KMS-11 (cell line): ENCODE measurements around the gene FXYD7.
"Not testable (repeated sequence)": the region's sequence is repeated elsewhere in the genome, so short reads cannot be mapped to it uniquely, and the experiment has no call there.

ENCODE experiments used
- H2AFZ ChIP-seq: fragments of 200-600 bp; sonication (generic); 2 replicates; pipeline ENCODE4 v1.6.1; 2016; ENCODE audit warnings: antibody characterized with exemption, mixed run types, low read depth
- H3K27ac ChIP-seq: fragments of 200-600 bp; sonication (generic); 2 replicates; pipeline ENCODE4 v1.6.1; 2016; ENCODE audit warnings: mild to moderate bottlenecking, mixed run types
- H3K27me3 ChIP-seq: fragments of 200-600 bp; sonication (generic); 2 replicates; pipeline ENCODE4 v1.6.1; 2017; ENCODE audit warnings: mild to moderate bottlenecking, low read depth, mixed run types, moderate library complexity; ENCODE audit not compliant: insufficient read depth
- H3K36me3 ChIP-seq: fragments of 200-600 bp; sonication (generic); 2 replicates; pipeline ENCODE4 v1.6.1; 2017; ENCODE audit warnings: mild to moderate bottlenecking, mixed run types; ENCODE audit not compliant: insufficient read depth
- H3K4me1 ChIP-seq: fragments of 200-600 bp; sonication (generic); 2 replicates; pipeline ENCODE4 v1.6.1; 2016; ENCODE audit warnings: mild to moderate bottlenecking, low read depth, mixed run types; ENCODE audit not compliant: poor library complexity, severe bottlenecking
- H3K4me2 ChIP-seq: fragments of 200-600 bp; sonication (generic); 2 replicates; pipeline ENCODE4 v1.7.0; 2016; ENCODE audit warnings: mild to moderate bottlenecking, mixed run types
- H3K4me3 ChIP-seq: fragments of 200-600 bp; sonication (generic); IDR thresholded peaks from 2 replicates; pipeline ENCODE4 v1.6.1; 2017; ENCODE audit warnings: low read depth, low read length, mixed read lengths; ENCODE audit not compliant: insufficient read depth
- H3K79me2 ChIP-seq: fragments of 200-600 bp; sonication (generic); 2 replicates; pipeline ENCODE4 v1.6.1; 2016; ENCODE audit warnings: low read depth, mixed run types; ENCODE audit not compliant: insufficient read depth
- H3K9ac ChIP-seq: fragments of 200-600 bp; sonication (generic); 2 replicates; pipeline ENCODE4 v1.6.1; 2016; ENCODE audit warnings: mild to moderate bottlenecking, mixed run types
- H4K20me1 ChIP-seq: fragments of 200-600 bp; sonication (generic); 2 replicates; pipeline ENCODE4 v1.6.1; 2016; ENCODE audit warnings: mild to moderate bottlenecking, mixed run types; ENCODE audit not compliant: insufficient read depth
- CTCF ChIP-seq: fragments of 200-600 bp; sonication (generic); conservative IDR thresholded peaks from 2 replicates; pipeline ENCODE4 v1.6.1; 2017; ENCODE audit warnings: low read depth, mild to moderate bottlenecking, antibody characterized with exemption, low read length, moderate library complexity, mixed read lengths

The FXYD7 gene

GRCh38 chr19:35127871-35128270, 15.2 kb upstream of the FXYD7 start:
- Histone ChIP-seq H3K9ac (no peak overlapping the region), H4K20me1 (no peaks in the 10 kb centered on the region), H3K36me3 (no peaks in the 10 kb centered on the region), H3K4me1 (no peaks in the 10 kb centered on the region), H3K79me2 (no peaks in the 10 kb centered on the region), H3K27me3 (peaks cover 57% of the 10 kb centered on the region), H2AFZ (no peak overlapping the region), H3K4me3 (no peak overlapping the region), H3K27ac (no peak overlapping the region), H3K4me2 (no peak overlapping the region)
- TF ChIP-seq CTCF = no peak

- Histone ChIP-seq H3K27ac (no peak overlapping the region), H3K4me2 (no peak overlapping the region), H3K4me1 (no peaks in the 10 kb centered on the region), H3K4me3 (no peak overlapping the region), H3K27me3 (peaks cover 51% of the 10 kb centered on the region), H2AFZ (no peak overlapping the region), H3K79me2 (no peaks in the 10 kb centered on the region), H4K20me1 (no peaks in the 10 kb centered on the region), H3K9ac (no peak overlapping the region), H3K36me3 (no peaks in the 10 kb centered on the region)
- no peak for TF ChIP-seq CTCF
Measured at GRCh38 chr19:35128398-35129057, 14.5 kb upstream of the FXYD7 start.

DNA sequence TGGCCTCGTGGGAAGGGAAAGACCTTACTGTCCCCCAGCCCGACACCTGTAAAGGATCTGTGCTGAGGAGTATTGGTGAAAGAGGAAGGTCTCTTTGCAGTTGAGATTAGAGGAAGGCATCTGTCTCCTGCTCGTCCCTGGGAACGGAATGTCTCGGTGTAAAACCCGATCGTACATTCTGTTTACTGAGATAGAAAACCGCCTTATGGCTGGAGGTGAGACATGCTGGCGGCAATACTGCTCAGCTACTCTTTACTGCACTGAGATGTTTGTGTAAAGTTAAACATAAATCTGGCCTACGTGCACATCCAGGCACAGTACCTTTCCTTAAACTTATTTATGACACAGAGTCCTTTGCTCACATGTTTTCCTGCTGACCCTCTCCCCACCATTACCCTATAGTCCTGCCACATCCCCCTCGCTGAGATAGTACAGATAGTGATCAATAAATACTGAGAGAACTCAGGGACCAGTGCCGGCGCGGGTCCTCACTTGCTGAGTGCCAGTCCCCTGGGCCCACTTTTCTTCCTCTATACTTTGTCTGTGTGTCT, 13.3 kb upstream of the FXYD7 start:
- H3K4me3 ChIP-seq = not testable (repeated sequence)

DNA sequence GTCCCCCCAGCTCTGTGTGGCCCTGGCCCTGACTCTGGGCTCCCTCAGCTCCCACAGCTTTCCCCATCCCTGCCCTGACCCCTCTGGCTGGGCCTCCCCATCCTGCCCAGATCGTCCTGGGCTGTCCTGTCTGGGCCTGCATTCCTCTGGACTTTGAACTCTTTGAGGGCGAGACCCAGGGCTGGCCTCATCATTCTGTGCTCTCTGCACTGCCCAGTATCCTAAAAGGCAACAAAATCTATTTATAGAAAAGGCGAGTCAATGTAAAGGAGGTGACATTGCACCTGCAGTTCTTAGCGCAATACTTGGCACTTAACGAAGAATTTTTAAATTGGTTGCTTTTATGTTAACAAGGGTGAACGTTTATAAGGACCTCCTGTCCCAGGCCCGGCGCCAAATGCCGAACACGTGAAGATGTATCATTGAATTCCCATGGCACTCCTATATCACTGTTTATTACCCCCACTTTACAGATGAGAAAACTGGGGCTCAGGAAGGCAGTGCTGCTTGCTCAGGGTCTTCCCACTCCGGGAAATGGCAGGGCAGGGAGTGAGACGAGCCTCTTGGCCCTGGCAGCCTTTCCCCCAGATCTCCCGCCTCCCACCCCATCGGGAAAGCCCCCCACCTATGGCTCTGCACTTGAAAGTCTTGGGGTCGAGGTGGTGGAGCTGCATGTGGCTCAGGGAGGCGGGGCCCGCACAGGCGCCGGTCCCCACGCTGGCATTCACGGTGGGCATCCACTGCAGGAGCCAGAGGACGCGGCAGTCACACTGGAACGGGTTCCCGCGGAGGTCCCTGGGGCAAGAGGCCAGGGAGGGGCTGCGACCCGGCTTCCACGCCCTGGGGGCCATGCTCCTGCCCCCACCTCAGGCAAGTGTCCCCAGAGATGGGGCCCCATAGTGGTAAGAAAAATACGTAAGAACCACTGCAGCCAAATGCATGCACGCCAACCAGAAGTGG, 12.0 kb upstream of the FXYD7 start:
- H3K36me3 ChIP-seq = no peaks in the 10 kb centered on the region
- no peak overlapping the region for H3K4me3 ChIP-seq
- no peaks in the 10 kb centered on the region for H3K79me2 ChIP-seq
- H3K9ac ChIP-seq = no peak overlapping the region
- H4K20me1 ChIP-seq = no peaks in the 10 kb centered on the region
- TF ChIP-seq CTCF = no peak
- no peaks in the 10 kb centered on the region for H3K4me1 ChIP-seq
- H3K27me3 ChIP-seq = peaks cover 46% of the 10 kb centered on the region
- no peak overlapping the region for H2AFZ ChIP-seq
- no peak overlapping the region for H3K4me2 ChIP-seq
- H3K27ac ChIP-seq = no peak overlapping the region

More for the DNA sequence above, 13.3 kb upstream of the FXYD7 start:
- H3K27ac ChIP-seq, H3K4me2 ChIP-seq, H2AFZ ChIP-seq, H4K20me1 ChIP-seq, H3K79me2 ChIP-seq, H3K36me3 ChIP-seq, H3K9ac ChIP-seq, H3K4me1 ChIP-seq: not testable (repeated sequence)
- H3K27me3 ChIP-seq = peaks cover 46% of the 10 kb centered on the region
